ENCODE measurements around the gene RYR2.

GRCh38 chr1:237324226-237324625, 282.2 kb downstream of the RYR2 start:
- TF ChIP-seq GATA2 (IDR thresholded peaks at IDR 0.05; ENCODE audit: low read depth, low read length) = no peak
- no peak for TF ChIP-seq GATA3 (IDR thresholded peaks at IDR 0.05; ENCODE audit: low read depth, low read length)

All from SH-SY5Y (cell line).